NCI-H2107 treated with DMSO at 0.1 percent for 48 hours (cell line): Measurements from ENCODE around the gene ANO1.

Source experiments
- DNase-seq: peaks from one replicate; lab custom pipeline; 2025; ENCODE audit not compliant: unreplicated experiment; lab: John Stamatoyannopoulos, UW

The ANO1 gene

GRCh38 chr11:70111269-70112016 lies 33.3 kb downstream of the ANO1 start:
- peak; percentile 88 for DNase-seq

- no peak for DNase-seq
Measured at GRCh38 chr11:70112017-70112434, 33.9 kb downstream of the ANO1 start.

GRCh38 chr11:70113801-70114200 lies 35.7 kb downstream of the ANO1 start:
- no peak for DNase-seq

- DNase-seq: no peak
Measured at GRCh38 chr11:70115778-70116177, 37.7 kb downstream of the ANO1 start.

- DNase-seq: peak; percentile 25
Measured at GRCh38 chr11:70116386-70117065, 38.4 kb downstream of the ANO1 start.

- no peak for DNase-seq
Measured at GRCh38 chr11:70117567-70118145, 39.5 kb downstream of the ANO1 start.

- DNase-seq: no peak
Measured at GRCh38 chr11:70118642-70119041, 40.5 kb downstream of the ANO1 start.

GRCh38 chr11:70119502-70119901 lies 41.4 kb downstream of the ANO1 start:
- no peak for DNase-seq

GRCh38 chr11:70120674-70121073 lies 42.6 kb downstream of the ANO1 start:
- no peak for DNase-seq

- DNase-seq: no peak
Measured at GRCh38 chr11:70122490-70123198, 44.5 kb downstream of the ANO1 start.

GRCh38 chr11:70123711-70124110 lies 45.6 kb downstream of the ANO1 start:
- DNase-seq: no peak

- no peak for DNase-seq
Measured at GRCh38 chr11:70124321-70125000, 46.3 kb downstream of the ANO1 start.

- DNase-seq: no peak
Measured at GRCh38 chr11:70126494-70126893, 48.4 kb downstream of the ANO1 start.

GRCh38 chr11:70127653-70128434 lies 49.7 kb downstream of the ANO1 start:
- no peak for DNase-seq

- no peak for DNase-seq
Measured at GRCh38 chr11:70128435-70128906, 50.4 kb downstream of the ANO1 start.

- no peak for DNase-seq
Measured at GRCh38 chr11:70129051-70129592, 51.0 kb downstream of the ANO1 start.

GRCh38 chr11:70130636-70131035 lies 52.5 kb downstream of the ANO1 start:
- no peak for DNase-seq

- DNase-seq: no peak
Measured at GRCh38 chr11:70131606-70132190, 53.6 kb downstream of the ANO1 start.

GRCh38 chr11:70132641-70133040 lies 54.5 kb downstream of the ANO1 start:
- no peak for DNase-seq
